Measurements from ENCODE around the gene ZNF606.

The ZNF606 gene

GRCh38 chr19:58034477-58034793 is 31.8 kb upstream of the ZNF606 start:
- DNase-seq (ENCODE audit: low read depth): no peak
- H3K4me3 ChIP-seq (ENCODE audit: low read depth, low read length): no peak overlapping the region
- no peak for TF ChIP-seq CTCF (IDR thresholded peaks at IDR 0.05; ENCODE audit: insufficient read depth, low read depth, low read length, missing control alignments)

- no peak within 1 kb of the TSS for H3K4me3 ChIP-seq (ENCODE audit: low read depth, low read length)
- DNase-seq (ENCODE audit: low read depth): no peak
- TF ChIP-seq CTCF (IDR thresholded peaks at IDR 0.05; ENCODE audit: insufficient read depth, low read depth, low read length, missing control alignments): no peak
Observed at GRCh38 chr19:58033741-58034476, 31.3 kb upstream of the ZNF606 start, which contains the start of gene ZSCAN1. TSS of gene ZSCAN1 (plus strand) at chr19:58034025. CDS start at chr19:58037837, 3,812 bp downstream.

GRCh38 chr19:58024661-58025060 is 22.0 kb upstream of the ZNF606 start:
- no peak overlapping the region for H3K4me3 ChIP-seq (ENCODE audit: low read depth, low read length)
- no peak for DNase-seq (ENCODE audit: low read depth)
- no peak for TF ChIP-seq CTCF (IDR thresholded peaks at IDR 0.05; ENCODE audit: insufficient read depth, low read depth, low read length, missing control alignments)

- TF ChIP-seq CTCF (IDR thresholded peaks at IDR 0.05; ENCODE audit: insufficient read depth, low read depth, low read length, missing control alignments): no peak
- no peak for DNase-seq (ENCODE audit: low read depth)
- no peak overlapping the region for H3K4me3 ChIP-seq (ENCODE audit: low read depth, low read length)
Observed at GRCh38 chr19:58022283-58022660, 19.7 kb upstream of the ZNF606 start.

- H3K4me3 ChIP-seq (ENCODE audit: low read depth, low read length): no peak overlapping the region
- TF ChIP-seq CTCF (IDR thresholded peaks at IDR 0.05; ENCODE audit: insufficient read depth, low read depth, low read length, missing control alignments): peak; percentile 22
- DNase-seq (ENCODE audit: low read depth): peak; percentile 39
Observed at GRCh38 chr19:58021541-58022282, 19.1 kb upstream of the ZNF606 start.

GRCh38 chr19:58020129-58020528 is 17.5 kb upstream of the ZNF606 start:
- no peak for DNase-seq (ENCODE audit: low read depth)
- no peak overlapping the region for H3K4me3 ChIP-seq (ENCODE audit: low read depth, low read length)
- no peak for TF ChIP-seq CTCF (IDR thresholded peaks at IDR 0.05; ENCODE audit: insufficient read depth, low read depth, low read length, missing control alignments)
